Memory B cell (primary cell): ENCODE measurements around the gene CDC40.

Experiments used
- ATAC-seq: fragments of 150-1000 bp; cut with Tn5 transposase; 2 replicates; pipeline ENCODE4 v1.10.0; 2021; ENCODE audit warnings: low read depth, mild to moderate bottlenecking, moderate library complexity
- DNase-seq, 2 donors: peaks; one replicate each; pipeline ENCODE4 v3.0.0; 2022; ENCODE audit warnings: low spot score in 2 of 2
- H3K27ac Mint-ChIP-seq: one replicate; pipeline ENCODE4 v1.8.0; 2022; ENCODE audit warnings: mild to moderate bottlenecking, moderate library complexity, mixed read lengths
- H3K27me3 Mint-ChIP-seq: one replicate; pipeline ENCODE4 v1.8.0; 2022; ENCODE audit warnings: mixed read lengths
- H3K36me3 Mint-ChIP-seq: one replicate; pipeline ENCODE4 v1.8.0; 2022; ENCODE audit warnings: mild to moderate bottlenecking, mixed read lengths
- H3K4me1 Mint-ChIP-seq: one replicate; pipeline ENCODE4 v1.8.0; 2022; ENCODE audit warnings: mixed read lengths
- H3K4me3 Mint-ChIP-seq: one replicate; pipeline ENCODE4 v1.8.0; 2022; ENCODE audit warnings: mild to moderate bottlenecking, moderate library complexity, mixed read lengths
- H3K9me3 Mint-ChIP-seq: one replicate; pipeline ENCODE4 v1.8.0; 2022; ENCODE audit warnings: mixed read lengths

The CDC40 gene

DNA sequence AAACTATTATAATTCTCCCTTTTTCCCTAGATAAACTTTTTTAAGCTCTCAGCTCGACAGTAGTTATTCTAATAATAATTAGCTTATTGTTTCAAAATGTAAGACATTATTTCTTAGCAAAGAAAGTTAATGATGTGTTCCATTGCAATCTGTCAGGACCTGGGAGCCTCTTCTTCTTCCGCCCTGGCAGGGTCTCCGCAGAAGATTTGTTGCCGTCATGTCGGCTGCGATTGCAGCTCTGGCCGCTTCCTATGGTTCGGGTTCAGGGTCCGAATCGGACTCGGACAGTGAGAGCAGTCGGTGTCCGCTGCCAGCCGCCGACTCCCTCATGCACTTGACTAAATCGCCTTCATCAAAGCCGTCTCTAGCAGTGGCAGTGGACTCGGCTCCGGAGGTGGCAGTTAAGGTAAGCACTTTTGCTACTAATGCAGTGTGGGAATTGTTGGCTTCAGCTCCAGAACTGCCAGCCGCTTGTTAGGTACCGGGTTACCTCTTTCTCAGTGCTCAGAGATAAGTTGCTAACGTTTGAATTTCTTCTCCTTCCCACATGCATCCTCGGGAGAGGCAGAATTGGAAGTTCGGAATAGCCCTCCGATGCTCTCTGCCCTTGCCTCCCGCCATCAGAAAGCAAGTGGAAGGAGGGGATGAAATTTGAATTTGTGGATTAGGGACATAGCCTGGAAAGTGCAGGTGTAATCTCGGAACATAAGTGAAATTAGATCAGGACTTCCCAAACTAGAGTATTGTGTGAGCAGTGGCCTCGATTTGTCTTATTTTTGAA is at the start of gene CDC40:
Gene CDC40 (plus strand): TSS at position 200 of the 781 bp plus-strand sequence. CDS start 18 bp downstream, at position 218.
- Mint-ChIP-seq H3K4me1 (peaks cover 4% of the 10 kb centered on the region), H3K36me3 (peaks cover 2% of the 10 kb centered on the region), H3K27ac (no peak within 1 kb of the TSS), H3K9me3 (no peaks in the 10 kb centered on the region), H3K4me3 (no peak within 1 kb of the TSS), H3K27me3 (no peaks in the 10 kb centered on the region)
- ATAC-seq, result peak; percentile 29
- peak in 1 of 2 donors; percentile 51 for DNase-seq

DNA sequence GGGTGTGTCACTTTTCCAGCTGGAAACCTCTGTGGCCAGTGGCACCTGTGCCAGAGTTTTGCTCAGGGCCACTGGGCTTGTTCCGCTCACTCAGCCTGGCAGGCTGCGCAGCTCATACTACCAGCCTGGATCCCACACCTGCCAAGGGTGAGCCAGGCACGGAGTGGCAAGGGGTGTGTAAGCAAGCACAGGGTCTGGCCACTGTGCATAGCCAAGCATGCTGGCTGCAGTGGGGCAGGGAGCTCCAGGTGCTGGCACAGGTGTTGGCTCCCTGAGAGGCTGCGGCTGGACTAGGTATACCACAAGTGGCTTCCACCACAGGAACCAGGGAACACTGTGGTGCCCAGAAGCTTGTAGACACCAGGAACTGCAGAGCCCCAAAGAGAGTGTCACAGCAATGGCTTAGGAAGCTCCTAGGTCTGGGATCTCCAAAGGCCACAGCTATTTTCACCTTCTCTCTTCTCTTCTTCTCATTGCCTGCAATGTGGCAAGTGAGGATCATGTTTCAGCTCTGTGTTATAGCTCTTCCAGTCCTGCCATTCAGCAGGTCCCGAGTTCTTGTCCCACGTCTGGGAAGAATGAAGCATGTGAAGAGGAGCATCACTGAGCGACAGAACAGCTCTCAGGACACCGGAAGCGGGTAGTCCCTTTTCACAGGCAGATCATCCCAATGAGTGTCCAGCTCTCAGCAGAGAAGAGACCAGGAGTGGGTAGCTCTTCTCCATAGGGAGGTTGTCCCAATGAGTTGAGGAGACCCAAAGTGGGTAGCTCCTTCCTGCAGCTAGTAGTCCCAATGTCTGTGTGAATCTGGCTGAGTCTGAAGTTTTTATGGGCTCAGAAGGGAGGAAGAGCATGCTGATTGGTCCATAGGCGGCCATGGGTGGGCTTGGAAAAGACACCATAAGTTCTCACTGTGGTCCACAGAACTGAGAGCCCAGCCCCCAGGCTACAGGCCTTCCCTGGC is 42.0 kb upstream of the CDC40 start:
- Mint-ChIP-seq H3K4me3 (no peak overlapping the region), H3K27ac (no peak overlapping the region), H3K36me3 (peaks cover 9% of the 10 kb centered on the region), H3K4me1 (no peaks in the 10 kb centered on the region), H3K27me3 (peaks cover 3% of the 10 kb centered on the region), H3K9me3 (peaks cover 5% of the 10 kb centered on the region)
- ATAC-seq (no peak), DNase-seq (no peak)

DNA sequence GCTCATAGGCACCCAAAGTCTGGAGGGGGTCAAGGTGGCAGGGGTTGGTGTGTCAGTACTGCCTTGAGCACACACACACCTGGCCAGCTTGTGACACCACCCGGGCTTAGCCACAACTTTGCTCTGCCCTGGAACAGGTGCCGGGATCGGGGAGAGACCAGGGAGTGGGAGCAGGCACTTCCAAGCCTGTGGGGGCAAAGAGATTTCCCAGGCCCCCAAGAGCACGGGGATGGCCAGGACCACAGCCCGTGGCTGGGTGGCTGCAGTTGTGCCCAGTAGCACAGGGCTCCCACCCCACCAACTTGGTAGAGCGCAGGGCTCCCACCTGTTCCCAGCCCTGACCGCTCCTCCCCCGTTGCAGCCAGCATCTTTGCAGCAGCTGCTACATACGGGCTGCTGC is 41.2 kb upstream of the CDC40 start:
- Mint-ChIP-seq H3K4me1 (no peaks in the 10 kb centered on the region), H3K4me3 (no peak overlapping the region), H3K27ac (no peak overlapping the region), H3K27me3 (peaks cover 3% of the 10 kb centered on the region), H3K9me3 (peaks cover 3% of the 10 kb centered on the region), H3K36me3 (peaks cover 9% of the 10 kb centered on the region)
- ATAC-seq (no peak), DNase-seq (no peak)

DNA sequence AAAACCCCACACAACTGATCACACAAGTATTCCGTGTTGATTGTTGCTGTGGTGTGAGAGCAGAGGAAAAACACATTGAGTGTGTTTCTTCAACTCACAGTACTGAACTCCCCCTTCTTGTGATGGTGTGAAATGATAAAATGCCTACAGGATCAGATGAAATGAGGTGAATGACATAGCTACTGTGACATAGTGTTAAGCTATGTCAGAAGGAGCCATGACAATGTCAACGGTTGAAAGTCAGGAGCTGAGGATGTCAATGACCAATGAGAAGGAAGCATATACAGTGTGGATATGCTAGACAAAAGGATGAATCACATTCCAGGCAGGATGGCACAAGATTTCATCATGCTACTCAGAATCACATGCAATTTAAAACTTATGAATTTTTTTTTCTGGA is 39.6 kb upstream of the CDC40 start:
- ATAC-seq (no peak), DNase-seq (no peak)
- Mint-ChIP-seq H3K4me3 (no peak overlapping the region), H3K4me1 (no peaks in the 10 kb centered on the region), H3K27ac (no peak overlapping the region), H3K9me3 (peaks cover 2% of the 10 kb centered on the region), H3K27me3 (peaks cover 2% of the 10 kb centered on the region), H3K36me3 (peaks cover 10% of the 10 kb centered on the region)

DNA sequence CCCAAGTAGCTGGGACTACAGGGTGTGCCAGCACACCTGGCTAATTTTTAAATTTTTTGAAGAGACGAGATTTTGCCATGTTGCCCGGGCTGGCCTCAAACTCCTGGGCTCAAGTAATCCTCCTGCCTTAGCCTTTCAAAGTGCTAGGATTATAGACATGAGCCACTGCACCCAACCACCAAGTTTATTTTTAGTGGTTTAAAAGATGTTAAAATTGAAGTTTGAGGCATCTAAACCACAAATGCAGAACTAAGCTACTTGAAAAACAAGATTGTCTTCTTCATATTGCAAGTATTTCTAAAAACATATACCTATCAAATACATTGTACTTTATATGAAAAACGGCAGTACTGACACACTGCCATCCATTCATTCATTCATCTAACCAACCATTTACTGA is 32.4 kb upstream of the CDC40 start:
- Mint-ChIP-seq H3K4me1 (peaks cover 11% of the 10 kb centered on the region), H3K4me3 (no peak overlapping the region)

DNA sequence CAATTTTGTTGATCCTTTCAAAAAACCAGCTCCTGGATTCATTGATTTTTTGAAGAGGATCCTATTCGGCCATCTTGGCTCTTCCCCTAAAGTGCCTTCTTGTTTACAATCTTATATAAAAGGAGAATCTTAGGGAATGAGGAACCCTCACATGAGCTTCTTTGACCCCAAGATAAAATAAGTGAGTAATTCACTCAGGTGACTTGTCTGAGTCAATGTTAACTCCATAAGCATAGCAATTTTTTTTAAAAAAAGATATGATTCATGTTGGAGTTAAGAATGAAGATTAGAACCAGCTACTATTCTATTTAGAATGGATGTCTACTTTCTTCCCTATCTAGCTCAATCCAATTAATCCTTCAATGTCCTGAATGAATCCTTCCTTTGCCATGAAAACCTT is 21.7 kb upstream of the CDC40 start:
- H3K9me3 Mint-ChIP-seq, result no peaks in the 10 kb centered on the region
- DNase-seq, result no peak
- no peaks in the 10 kb centered on the region for H3K27me3 Mint-ChIP-seq
- no peak overlapping the region for H3K27ac Mint-ChIP-seq
- no peak overlapping the region for H3K4me3 Mint-ChIP-seq
- peaks cover 4% of the 10 kb centered on the region for H3K36me3 Mint-ChIP-seq
- ATAC-seq, result no peak
- H3K4me1 Mint-ChIP-seq, result peaks cover 3% of the 10 kb centered on the region

More for the DNA sequence above, 32.4 kb upstream of the CDC40 start:
- no peaks in the 10 kb centered on the region for H3K9me3 Mint-ChIP-seq
- ATAC-seq (no peak), DNase-seq (no peak)
- peaks cover 2% of the 10 kb centered on the region for H3K36me3 Mint-ChIP-seq
- H3K27me3 Mint-ChIP-seq, result no peaks in the 10 kb centered on the region
- H3K27ac Mint-ChIP-seq, result no peak overlapping the region

DNA sequence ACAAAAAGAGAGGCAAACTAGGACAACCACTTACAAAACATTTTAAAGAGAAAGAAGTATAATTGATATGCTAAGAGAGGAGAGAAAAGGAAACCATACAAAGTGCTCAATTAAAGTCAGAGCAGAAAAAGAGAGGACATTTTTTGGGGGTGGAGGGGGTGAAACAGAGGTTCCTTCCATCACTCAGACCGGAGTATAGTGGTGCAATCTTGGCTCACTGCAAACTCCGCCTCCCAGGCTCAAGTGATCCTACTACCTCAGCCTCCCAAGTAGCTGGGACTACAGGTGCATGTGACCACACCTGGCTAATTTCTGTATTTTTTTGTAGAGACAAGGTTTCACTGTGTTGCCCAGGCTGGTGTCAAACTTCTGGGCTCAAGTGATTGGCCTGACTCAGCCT is 10.1 kb upstream of the CDC40 start:
- Mint-ChIP-seq H3K36me3 (no peaks in the 10 kb centered on the region), H3K4me1 (no peaks in the 10 kb centered on the region), H3K27me3 (no peaks in the 10 kb centered on the region), H3K9me3 (no peaks in the 10 kb centered on the region), H3K4me3 (no peak overlapping the region), H3K27ac (no peak overlapping the region)
- DNase-seq (no peak), ATAC-seq (no peak)

DNA sequence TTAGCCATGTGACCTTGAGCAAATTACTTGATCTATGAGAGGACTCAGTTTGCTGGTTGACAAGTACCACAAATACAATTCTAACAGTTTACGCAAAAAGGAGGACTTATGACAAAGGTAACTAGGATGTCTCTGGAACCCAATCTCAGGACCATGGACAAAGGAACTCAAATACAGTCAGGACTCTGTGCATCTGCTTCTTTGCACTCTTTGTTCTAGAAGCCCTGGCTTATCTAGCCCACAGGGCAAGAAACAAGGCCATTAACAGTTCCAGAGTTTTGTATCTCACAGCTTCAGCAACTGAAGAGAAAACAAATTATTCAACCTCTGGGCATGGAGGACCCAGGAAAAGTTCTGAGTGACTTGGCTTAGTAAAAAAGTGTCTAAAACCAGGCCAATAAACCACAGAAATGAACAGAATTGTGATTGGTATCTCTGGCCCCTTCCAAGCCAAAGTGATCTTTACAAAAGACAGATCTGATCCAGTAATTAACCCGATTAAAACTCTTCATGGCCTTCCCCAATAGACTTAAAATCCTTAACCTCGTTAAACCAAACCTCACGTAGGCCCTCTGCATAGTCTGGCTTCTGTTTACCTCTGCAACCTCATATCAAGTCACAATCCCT is 6.6 kb upstream of the CDC40 start:
- Mint-ChIP-seq H3K4me1 (peaks cover 4% of the 10 kb centered on the region), H3K36me3 (no peaks in the 10 kb centered on the region), H3K4me3 (no peak overlapping the region), H3K27ac (no peak overlapping the region), H3K9me3 (no peaks in the 10 kb centered on the region), H3K27me3 (no peaks in the 10 kb centered on the region)
- DNase-seq (no peak), ATAC-seq (no peak)

DNA sequence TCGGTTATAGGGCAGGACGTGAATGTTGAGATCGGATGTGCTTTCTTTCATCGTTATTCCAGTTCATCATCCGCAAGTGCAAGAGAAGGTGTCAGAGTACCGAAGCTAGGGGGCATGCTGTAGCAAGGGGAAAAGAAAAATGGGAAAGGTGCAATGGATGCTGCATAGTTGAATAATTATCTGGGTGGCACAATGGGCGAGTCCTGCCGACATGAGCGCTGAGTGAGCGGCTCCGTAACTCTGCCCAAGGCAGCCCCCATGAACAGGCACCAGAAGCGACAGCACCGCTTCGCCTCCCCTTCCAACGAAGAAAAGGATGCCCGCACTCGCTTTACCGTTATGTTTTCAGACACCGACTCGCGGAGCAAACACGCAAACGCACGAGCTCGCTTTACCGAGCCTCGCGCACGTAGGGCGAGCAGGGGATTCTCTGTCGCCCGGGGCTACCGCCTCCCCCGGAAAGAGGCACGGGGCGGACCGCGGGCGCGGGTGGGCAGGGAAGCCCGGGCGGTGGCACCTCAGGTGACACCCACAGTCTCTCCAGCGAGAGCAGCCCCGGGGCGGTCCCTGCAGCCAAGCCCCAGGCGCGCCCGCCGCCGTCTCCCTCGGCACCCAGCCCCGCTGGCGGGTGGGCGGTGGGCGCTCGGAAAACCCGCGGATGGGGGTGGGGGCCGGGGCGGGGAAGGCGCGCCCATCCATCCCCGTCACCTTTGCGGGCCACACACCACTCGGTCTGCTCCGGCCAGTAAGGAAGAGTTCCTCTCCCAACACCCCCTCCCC is 1.4 kb upstream of the CDC40 start:
- ATAC-seq (peak; percentile 61), DNase-seq (peak; percentile 68 to 71)
- Mint-ChIP-seq H3K4me3 (peak overlapping the region; percentile 88), H3K9me3 (no peaks in the 10 kb centered on the region), H3K27me3 (no peaks in the 10 kb centered on the region), H3K27ac (no peak overlapping the region), H3K36me3 (no peaks in the 10 kb centered on the region), H3K4me1 (peaks cover 4% of the 10 kb centered on the region)

DNA sequence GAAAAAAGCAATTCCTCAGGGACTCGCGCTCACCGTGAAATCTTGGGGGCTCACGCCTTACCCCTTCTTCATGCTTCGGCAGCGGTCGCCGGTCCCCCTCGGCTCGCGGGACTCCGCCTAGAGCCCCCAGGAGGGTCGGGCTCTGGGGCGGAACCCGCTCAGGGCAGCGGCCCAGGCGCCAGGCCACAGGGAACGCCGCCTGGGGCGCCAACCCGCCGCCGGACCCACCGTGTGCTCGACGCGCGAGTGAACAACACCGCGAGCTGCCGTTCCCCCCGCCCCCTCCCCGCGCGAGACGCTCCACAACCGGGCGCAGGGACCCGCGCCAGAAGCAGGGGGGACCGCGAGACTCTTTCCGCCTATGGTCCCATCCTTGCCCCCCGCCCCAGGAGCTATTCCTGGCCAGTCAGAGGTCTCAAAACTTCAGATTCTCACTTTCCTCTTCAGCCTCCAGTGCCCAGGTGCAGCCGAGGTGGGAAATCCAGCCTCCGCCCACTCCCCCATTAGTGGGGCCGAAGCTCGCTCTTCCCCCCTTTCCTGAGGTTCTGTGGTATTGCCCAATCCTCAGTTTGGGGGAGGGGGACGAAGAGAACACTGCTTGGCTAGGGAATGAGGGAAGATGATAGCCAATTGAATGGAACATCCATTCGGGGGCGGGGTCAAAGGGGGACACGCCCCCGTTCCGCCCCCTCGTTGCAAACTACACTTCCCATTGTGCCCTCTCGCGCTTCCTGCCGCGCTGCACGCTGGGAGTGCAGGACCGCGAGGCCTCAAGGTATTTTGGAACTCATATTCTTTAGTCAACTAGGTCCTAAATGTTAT is 610 bp upstream of the CDC40 start, which contains the start of gene WASF1:
Gene WASF1 (minus strand): TSS at position 265 of the 822 bp plus-strand sequence. CDS start 52,069 bp downstream, outside the sequence.
- Mint-ChIP-seq H3K36me3 (peaks cover 2% of the 10 kb centered on the region), H3K27me3 (no peaks in the 10 kb centered on the region), H3K4me1 (peaks cover 4% of the 10 kb centered on the region), H3K9me3 (no peaks in the 10 kb centered on the region), H3K27ac (no peak within 1 kb of the TSS), H3K4me3 (peak within 1 kb of the TSS; percentile 88)
- peak; percentile 80 for ATAC-seq
- peak; percentile 88 to 90 for DNase-seq

DNA sequence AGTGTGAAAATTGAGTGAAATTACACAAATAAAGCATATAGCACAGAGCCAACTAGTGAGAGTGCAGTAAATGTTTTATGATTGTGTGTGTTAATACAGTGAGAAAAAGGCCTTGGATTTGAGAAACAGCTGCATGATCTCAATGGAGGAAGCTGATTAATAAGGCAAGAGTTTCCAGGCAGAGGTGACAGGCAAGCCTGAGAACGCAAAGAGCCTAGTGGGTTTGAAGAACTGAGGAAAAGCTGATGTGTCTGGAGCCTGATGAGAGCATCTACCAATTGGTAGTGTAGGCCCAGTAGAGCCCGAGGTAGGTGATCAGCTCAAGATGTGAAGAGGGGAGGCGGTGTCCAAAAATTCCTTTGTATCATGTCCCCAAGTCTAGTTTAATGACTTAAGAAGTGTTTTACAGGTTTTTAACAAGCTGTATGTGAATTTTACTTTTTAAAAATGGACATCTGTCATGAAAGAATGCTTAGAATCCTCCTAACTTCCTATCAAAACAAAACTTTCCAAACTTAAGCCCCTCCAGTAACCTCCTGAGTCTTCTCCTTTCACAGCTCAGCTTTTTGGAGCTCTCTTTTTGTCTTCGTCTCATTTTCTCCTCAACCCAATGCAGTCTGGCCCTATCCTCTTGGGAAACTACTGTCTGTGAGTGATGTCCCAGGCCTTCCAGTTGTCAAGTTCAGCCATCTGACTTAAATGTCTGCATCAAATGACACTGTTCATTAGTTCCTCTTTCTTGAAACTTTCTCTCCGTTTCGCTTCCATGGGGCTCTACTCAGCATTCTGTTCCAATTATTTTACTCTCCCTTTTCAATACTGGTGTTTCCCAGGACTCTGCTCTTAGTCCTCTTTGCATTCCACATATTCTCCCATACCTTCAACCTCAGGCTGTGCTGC is 1.2 kb downstream of the CDC40 start:
- Mint-ChIP-seq H3K36me3 (peaks cover 7% of the 10 kb centered on the region), H3K4me3 (no peak overlapping the region), H3K9me3 (no peaks in the 10 kb centered on the region), H3K4me1 (peaks cover 9% of the 10 kb centered on the region), H3K27ac (no peak overlapping the region), H3K27me3 (no peaks in the 10 kb centered on the region)
- DNase-seq (peak in 1 of 2 donors; percentile 19), ATAC-seq (peak; percentile 18)

DNA sequence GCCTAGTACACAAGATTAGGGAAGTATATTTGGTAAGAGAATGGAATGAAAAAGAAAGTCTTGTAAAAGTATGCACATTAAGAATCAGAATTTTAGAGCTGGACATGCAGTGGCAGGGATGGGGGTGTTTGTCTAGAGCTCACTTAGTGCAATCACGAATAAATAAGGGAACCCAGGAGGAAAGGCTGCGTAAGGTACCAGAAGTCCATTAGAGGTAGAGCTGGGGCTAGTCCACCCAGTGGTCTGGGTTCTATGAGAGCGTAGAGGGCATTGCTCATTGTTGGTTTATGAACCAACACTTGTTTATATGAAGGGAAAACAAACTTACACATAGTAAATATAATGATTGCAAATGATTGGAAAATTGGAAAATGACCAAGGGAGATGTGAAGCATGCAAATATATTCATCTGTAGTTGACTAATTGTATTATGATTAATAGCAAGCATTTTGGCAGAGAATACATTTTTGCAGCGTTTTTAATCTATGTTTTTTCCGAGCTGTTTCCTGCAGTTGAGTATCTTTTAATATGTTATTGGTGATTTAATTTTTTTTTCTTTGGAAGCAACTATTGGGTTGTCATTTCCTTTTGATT is 3.2 kb downstream of the CDC40 start:
- Mint-ChIP-seq H3K36me3 (peaks cover 8% of the 10 kb centered on the region), H3K27ac (no peak overlapping the region), H3K4me3 (no peak overlapping the region), H3K4me1 (peaks cover 8% of the 10 kb centered on the region), H3K27me3 (no peaks in the 10 kb centered on the region), H3K9me3 (no peaks in the 10 kb centered on the region)
- no peak for DNase-seq
- ATAC-seq, result no peak
